IPS-20b (cell line): ENCODE measurements around the gene IGSF23.

Experiments
- H3K27ac ChIP-seq: one replicate; pipeline ENCODE4 v1.5.1; 2013; ENCODE audit warnings: low read length
- H3K27me3 ChIP-seq: 2 replicates; pipeline ENCODE4 v1.6.1; 2013; ENCODE audit warnings: mild to moderate bottlenecking, low read length, inconsistent platforms; ENCODE audit not compliant: insufficient read depth
- H3K36me3 ChIP-seq: 2 replicates; pipeline ENCODE4 v1.6.1; 2013; ENCODE audit warnings: low read depth, mild to moderate bottlenecking, inconsistent platforms, low read length, moderate library complexity; ENCODE audit not compliant: insufficient read depth
- H3K4me1 ChIP-seq: 2 replicates; pipeline ENCODE4 v1.6.1; 2013; ENCODE audit warnings: mild to moderate bottlenecking, control low read depth, inconsistent platforms, low read length, moderate library complexity; ENCODE audit not compliant: insufficient read depth
- H3K4me3 ChIP-seq: 2 replicates; pipeline ENCODE4 v1.5.1; 2013; ENCODE audit warnings: mild to moderate bottlenecking, low read length, inconsistent platforms
- H3K9ac ChIP-seq: 2 replicates; pipeline ENCODE4 v1.6.1; 2013; ENCODE audit warnings: low read depth, mild to moderate bottlenecking, inconsistent platforms, low read length, moderate library complexity
- H3K9me3 ChIP-seq: 2 replicates; pipeline ENCODE4 v1.6.1; 2013; ENCODE audit warnings: mild to moderate bottlenecking, low read depth, low read length, inconsistent platforms; ENCODE audit not compliant: insufficient read depth

Gene IGSF23

GRCh38 chr19:44613295-44614178 is at the start of gene IGSF23:
IGSF23 (plus strand) TSS chr19:44613563; CDS start chr19:44613646, 83 bp downstream.
- Histone ChIP-seq H3K27ac (no peak within 1 kb of the TSS), H3K4me1 (no peaks in the 10 kb centered on the region), H3K9ac (no peak within 1 kb of the TSS), H3K27me3 (no peaks in the 10 kb centered on the region), H3K9me3 (no peaks in the 10 kb centered on the region), H3K4me3 (no peak within 1 kb of the TSS), H3K36me3 (no peaks in the 10 kb centered on the region)

GRCh38 chr19:44566984-44567383 is 46.4 kb upstream of the IGSF23 start:
- no peak overlapping the region for H3K9ac ChIP-seq
- no peak overlapping the region for H3K4me3 ChIP-seq
- no peak overlapping the region for H3K27ac ChIP-seq
- no peaks in the 10 kb centered on the region for H3K36me3 ChIP-seq
- no peaks in the 10 kb centered on the region for H3K4me1 ChIP-seq
- no peaks in the 10 kb centered on the region for H3K9me3 ChIP-seq
- H3K27me3 ChIP-seq = no peaks in the 10 kb centered on the region

- no peak overlapping the region for H3K27ac ChIP-seq
- H3K4me1 ChIP-seq = no peaks in the 10 kb centered on the region
- no peak overlapping the region for H3K4me3 ChIP-seq
Observed at GRCh38 chr19:44567745-44568144, 45.6 kb upstream of the IGSF23 start.

GRCh38 chr19:44570603-44570983 is 42.8 kb upstream of the IGSF23 start:
- Histone ChIP-seq H3K27me3 (no peaks in the 10 kb centered on the region), H3K4me3 (no peak overlapping the region), H3K9me3 (no peaks in the 10 kb centered on the region), H3K27ac (no peak overlapping the region), H3K9ac (no peak overlapping the region), H3K36me3 (no peaks in the 10 kb centered on the region), H3K4me1 (no peaks in the 10 kb centered on the region)

More at GRCh38 chr19:44567745-44568144, 45.6 kb upstream of the IGSF23 start:
- Histone ChIP-seq H3K9ac (no peak overlapping the region), H3K9me3 (no peaks in the 10 kb centered on the region), H3K27me3 (no peaks in the 10 kb centered on the region), H3K36me3 (no peaks in the 10 kb centered on the region)

- no peaks in the 10 kb centered on the region for H3K4me1 ChIP-seq
- H3K36me3 ChIP-seq = no peaks in the 10 kb centered on the region
- H3K27ac ChIP-seq = no peak overlapping the region
- no peak overlapping the region for H3K4me3 ChIP-seq
- no peaks in the 10 kb centered on the region for H3K27me3 ChIP-seq
- H3K9me3 ChIP-seq = no peaks in the 10 kb centered on the region
- no peak overlapping the region for H3K9ac ChIP-seq
Observed at GRCh38 chr19:44570984-44571684, 42.2 kb upstream of the IGSF23 start.

GRCh38 chr19:44571830-44572580 is 41.4 kb upstream of the IGSF23 start:
- no peaks in the 10 kb centered on the region for H3K4me1 ChIP-seq
- no peak overlapping the region for H3K27ac ChIP-seq
- no peak overlapping the region for H3K9ac ChIP-seq
- H3K36me3 ChIP-seq = no peaks in the 10 kb centered on the region
- H3K4me3 ChIP-seq = no peak overlapping the region
- H3K27me3 ChIP-seq = no peaks in the 10 kb centered on the region
- H3K9me3 ChIP-seq = no peaks in the 10 kb centered on the region

- H3K27me3 ChIP-seq = no peaks in the 10 kb centered on the region
- no peaks in the 10 kb centered on the region for H3K4me1 ChIP-seq
- no peak overlapping the region for H3K9ac ChIP-seq
- H3K27ac ChIP-seq = no peak overlapping the region
- no peaks in the 10 kb centered on the region for H3K36me3 ChIP-seq
- H3K9me3 ChIP-seq = no peaks in the 10 kb centered on the region
- H3K4me3 ChIP-seq = no peak overlapping the region
Observed at GRCh38 chr19:44572581-44572900, 40.8 kb upstream of the IGSF23 start.

- H3K4me1 ChIP-seq = no peaks in the 10 kb centered on the region
- no peak overlapping the region for H3K4me3 ChIP-seq
- no peaks in the 10 kb centered on the region for H3K27me3 ChIP-seq
- no peak overlapping the region for H3K9ac ChIP-seq
- H3K9me3 ChIP-seq = no peaks in the 10 kb centered on the region
- H3K27ac ChIP-seq = no peak overlapping the region
- no peaks in the 10 kb centered on the region for H3K36me3 ChIP-seq
Observed at GRCh38 chr19:44573183-44573582, 40.2 kb upstream of the IGSF23 start.

GRCh38 chr19:44573627-44574026 is 39.7 kb upstream of the IGSF23 start:
- H3K4me1 ChIP-seq = no peaks in the 10 kb centered on the region
- no peaks in the 10 kb centered on the region for H3K9me3 ChIP-seq
- H3K27me3 ChIP-seq = no peaks in the 10 kb centered on the region
- no peak overlapping the region for H3K9ac ChIP-seq
- no peak overlapping the region for H3K4me3 ChIP-seq
- H3K27ac ChIP-seq = no peak overlapping the region
- no peaks in the 10 kb centered on the region for H3K36me3 ChIP-seq

GRCh38 chr19:44574186-44574950 is 39.0 kb upstream of the IGSF23 start:
- H3K27me3 ChIP-seq = no peaks in the 10 kb centered on the region
- H3K36me3 ChIP-seq = no peaks in the 10 kb centered on the region
- no peak overlapping the region for H3K9ac ChIP-seq
- H3K9me3 ChIP-seq = no peaks in the 10 kb centered on the region
- H3K4me1 ChIP-seq = no peaks in the 10 kb centered on the region
- no peak overlapping the region for H3K27ac ChIP-seq
- no peak overlapping the region for H3K4me3 ChIP-seq

- no peaks in the 10 kb centered on the region for H3K9me3 ChIP-seq
- H3K27ac ChIP-seq = no peak overlapping the region
- H3K9ac ChIP-seq = no peak overlapping the region
Observed at GRCh38 chr19:44575116-44575700, 38.2 kb upstream of the IGSF23 start.

More at GRCh38 chr19:44575116-44575700, 38.2 kb upstream of the IGSF23 start:
- Histone ChIP-seq H3K36me3 (no peaks in the 10 kb centered on the region), H3K4me1 (no peaks in the 10 kb centered on the region), H3K4me3 (no peak overlapping the region), H3K27me3 (no peaks in the 10 kb centered on the region)
